Ishikawa (cell line): ENCODE data around the gene BICDL2.
A peak's percentile ranks its signal among the peaks of the same experiment; 100 is the strongest.

Source experiments
- CEBPB ChIP-seq: IDR thresholded peaks from 2 replicates; pipeline ENCODE4 v1.6.1; 2012
- CREB1 ChIP-seq: IDR thresholded peaks from 2 replicates; pipeline ENCODE4 v1.6.1; 2012; ENCODE audit warnings: low read depth
- EGR1 ChIP-seq: IDR thresholded peaks from 2 replicates; pipeline ENCODE4 v1.6.1; 2012
- EP300 ChIP-seq: IDR thresholded peaks from 2 replicates; pipeline ENCODE4 v1.6.1; 2012; ENCODE audit warnings: borderline replicate concordance
- FOXM1 ChIP-seq: IDR thresholded peaks from 2 replicates; pipeline ENCODE4 v1.6.1; 2012; ENCODE audit warnings: low read depth, borderline replicate concordance
- MAX ChIP-seq: IDR thresholded peaks from 2 replicates; pipeline ENCODE4 v1.6.1; 2012
- NFIC ChIP-seq: IDR thresholded peaks from 2 replicates; pipeline ENCODE4 v1.6.1; 2012
- RAD21 ChIP-seq: IDR thresholded peaks from 2 replicates; pipeline ENCODE4 v1.6.1; 2012; ENCODE audit warnings: low read depth
- REST ChIP-seq: IDR thresholded peaks from 2 replicates; pipeline ENCODE4 v1.6.1; 2012; ENCODE audit warnings: low read depth, mild to moderate bottlenecking
- TAF1 ChIP-seq: IDR thresholded peaks from 2 replicates; pipeline ENCODE4 v1.6.1; 2012; ENCODE audit warnings: low read depth, mild to moderate bottlenecking
- TCF12 ChIP-seq: IDR thresholded peaks from 2 replicates; pipeline ENCODE4 v1.6.1; 2012; ENCODE audit warnings: low read depth
- TEAD4 ChIP-seq: IDR thresholded peaks from 2 replicates; pipeline ENCODE4 v1.6.1; 2012
- USF1 ChIP-seq: IDR thresholded peaks from 2 replicates; pipeline ENCODE4 v1.6.1; 2012
- YY1 ChIP-seq: IDR thresholded peaks from 2 replicates; pipeline ENCODE4 v1.6.1; 2012; ENCODE audit warnings: low read depth
- ZBTB7A ChIP-seq: IDR thresholded peaks from 2 replicates; pipeline ENCODE4 v1.6.1; 2012; ENCODE audit warnings: low read depth

The BICDL2 gene

GRCh38 chr16:2985462-2985861, 51.3 kb downstream of the BICDL2 start:
- 0 out of 2 replicates have a peak, but pooled peaks have one; percentile 21 for TF ChIP-seq NFIC
- peak; percentile 20; the same call in 1 of the 2 replicates for TF ChIP-seq TEAD4
- no peak for TF ChIP-seq TCF12

GRCh38 chr16:2983706-2984136, 53.0 kb downstream of the BICDL2 start:
- TF ChIP-seq MAX (peak; percentile 75), RAD21 (peak; percentile 71; the same call in 1 of the 2 replicates), EP300 (no peak), NFIC (no peak), TCF12 (peak; percentile 21; the same call in 1 of the 2 replicates), YY1 (0 out of 2 replicates have a peak, but pooled peaks have one; percentile 6)

GRCh38 chr16:2982402-2982801, 54.3 kb downstream of the BICDL2 start:
- TF ChIP-seq RAD21 (no peak), TEAD4 (no peak), EP300 (no peak)

GRCh38 chr16:2981899-2982250, 54.9 kb downstream of the BICDL2 start:
- no peak for TF ChIP-seq EGR1
- TF ChIP-seq CEBPB: no peak
- no peak for TF ChIP-seq RAD21
- no peak for TF ChIP-seq TAF1
- TF ChIP-seq CREB1: no peak
- TF ChIP-seq MAX: no peak
- TF ChIP-seq USF1: no peak

GRCh38 chr16:2981177-2981898, 55.4 kb downstream of the BICDL2 start:
- TF ChIP-seq RAD21 (no peak), TAF1 (no peak), EP300 (no peak), CREB1 (no peak), USF1 (no peak), MAX (no peak), REST (no peak), CEBPB (no peak), YY1 (no peak), EGR1 (no peak), TCF12 (no peak), NFIC (no peak), FOXM1 (no peak), ZBTB7A (no peak), TEAD4 (no peak)

- TF ChIP-seq YY1: no peak
- no peak for TF ChIP-seq RAD21
- no peak for TF ChIP-seq NFIC
- peak; percentile 28; the same call in 1 of the 2 replicates for TF ChIP-seq MAX
- TF ChIP-seq EGR1: peak; percentile 96
- no peak for TF ChIP-seq CREB1
- no peak for TF ChIP-seq FOXM1
- TF ChIP-seq USF1: no peak
- TF ChIP-seq REST: no peak; the same call in 1 of the 2 replicates
- no peak; the same call in 1 of the 2 replicates for TF ChIP-seq EP300
- TF ChIP-seq ZBTB7A: no peak; the same call in 1 of the 2 replicates
- TF ChIP-seq TAF1: peak; percentile 73
- TF ChIP-seq TCF12: peak; percentile 45; the same call in 1 of the 2 replicates
- peak; percentile 44; the same call in 1 of the 2 replicates for TF ChIP-seq TEAD4
- TF ChIP-seq CEBPB: no peak
These were observed 56.2 kb downstream of the BICDL2 start, which contains the start of gene PKMYT1 for GRCh38 chr16:2980227-2981176. TSS of gene PKMYT1 (minus strand) at chr16:2980446. CDS start at chr16:2979657, 789 bp downstream.
